ENCODE results near the gene UAP1L1. TPM values are rescaled to one million over a fixed set of nuclear protein-coding genes. Genes with fewer than 3 reads are reported as not detected.

UAP1L1 gene
- total and polyA plus RNA-seq, 9 of the 15 experiments (the other 6 are each of a cell fraction or from before 2014, with no cell fraction given): 0.20 to 8.6 (median 3.7) TPM

GRCh38 chr9:137083394-137084004 lies 6.2 kb downstream of the UAP1L1 start (continued):
- 0 out of 2 replicates have a peak, but pooled peaks have one; percentile 6 for TF ChIP-seq REST (IDR thresholded peaks at IDR 0.05; ENCODE audit: borderline replicate concordance)
- TF ChIP-seq REST (CRISPR knock-in tag; IDR thresholded peaks at IDR 0.05; ENCODE audit: low read depth): no peak
- TF ChIP-seq EP300 (IDR thresholded peaks at IDR 0.05; ENCODE audit: low read length): peak; percentile 10; the same call in 1 of the 2 replicates
- no peak for TF ChIP-seq PTRF (tag; IDR thresholded peaks at IDR 0.05)
- TF ChIP-seq CTBP1 (IDR thresholded peaks at IDR 0.05; ENCODE audit: borderline replicate concordance): peak; percentile 46; the same call in 1 of the 2 replicates
- no peak for TF ChIP-seq ZNF311 (CRISPR knock-in tag; IDR thresholded peaks at IDR 0.05)
- TF ChIP-seq KLF13 (tag; IDR thresholded peaks at IDR 0.05; ENCODE audit: borderline replicate concordance, low read depth): no peak
- no peak for TF ChIP-seq ILK (tag; IDR thresholded peaks at IDR 0.05; ENCODE audit: borderline replicate concordance, low read depth)
- TF ChIP-seq ZBTB7A (IDR thresholded peaks at IDR 0.05; ENCODE audit: borderline replicate concordance, control insufficient read depth, low read depth, low read length): no peak
- TF ChIP-seq NFATC3 (IDR thresholded peaks at IDR 0.05): no peak
- TF ChIP-seq ATF7 (IDR thresholded peaks at IDR 0.05): 0 out of 2 replicates have a peak, but pooled peaks have one; percentile 23
- no peak for TF ChIP-seq LCOR (CRISPR knock-in tag; IDR thresholded peaks at IDR 0.05)
- no peak for TF ChIP-seq TCF7L2 (IDR thresholded peaks at IDR 0.05; ENCODE audit: low read depth, low read length)
- no peak for TF ChIP-seq SP1 (CRISPR knock-in tag; IDR thresholded peaks at IDR 0.05)
- peak; percentile 61 for TF ChIP-seq C11orf30 (IDR thresholded peaks at IDR 0.05; ENCODE audit: low read depth)
- no peak for TF ChIP-seq POLR3G (IDR thresholded peaks at IDR 0.05; ENCODE audit: extremely low read depth, insufficient read length, insufficient replicate concordance)
- TF ChIP-seq PRDM10 (IDR thresholded peaks at IDR 0.05; ENCODE audit: partially characterized antibody): no peak
- TF ChIP-seq JUNB (CRISPR knock-in tag; conservative IDR thresholded peaks at IDR 0.05): 0 out of 2 replicates have a peak, but pooled peaks have one; percentile 25

Data from K562 (cell line).